ENCODE results near the gene SPIRE1.
A peak's percentile ranks its signal among the peaks of the same experiment; 100 is the strongest.

Gene SPIRE1

GRCh38 chr18:12604445-12605007 lies 53.4 kb downstream of the SPIRE1 start:
- Histone ChIP-seq H3K9me3 (no peaks in the 10 kb centered on the region), H3K27me3 (no peaks in the 10 kb centered on the region), H3K27ac (no peak overlapping the region), H3K4me3 (no peak overlapping the region), H3K36me3 (no peaks in the 10 kb centered on the region), H3K4me1 (peaks cover 0 to 32% (median 17%) of the 10 kb centered on the region in 4 donors)
- no peak for DNase-seq
- intact Hi-C loops (cut with DNase I; ENCODE audit: low total_unique reads) = no loop called here
- TF ChIP-seq CTCF (IDR thresholded peaks at IDR 0.05) = no peak

GRCh38 chr18:12599966-12600365 lies 57.9 kb downstream of the SPIRE1 start:
- intact Hi-C loops (cut with DNase I; ENCODE audit: low total_unique reads) = no loop called here
- Histone ChIP-seq H3K36me3 (no peaks in the 10 kb centered on the region), H3K9me3 (no peaks in the 10 kb centered on the region), H3K4me1 (peaks cover 0 to 27% (median 22%) of the 10 kb centered on the region in 4 donors), H3K27ac (no peak overlapping the region), H3K4me3 (no peak overlapping the region), H3K27me3 (no peaks in the 10 kb centered on the region)
- TF ChIP-seq CTCF (IDR thresholded peaks at IDR 0.05) = no peak
- no peak for DNase-seq

DNA sequence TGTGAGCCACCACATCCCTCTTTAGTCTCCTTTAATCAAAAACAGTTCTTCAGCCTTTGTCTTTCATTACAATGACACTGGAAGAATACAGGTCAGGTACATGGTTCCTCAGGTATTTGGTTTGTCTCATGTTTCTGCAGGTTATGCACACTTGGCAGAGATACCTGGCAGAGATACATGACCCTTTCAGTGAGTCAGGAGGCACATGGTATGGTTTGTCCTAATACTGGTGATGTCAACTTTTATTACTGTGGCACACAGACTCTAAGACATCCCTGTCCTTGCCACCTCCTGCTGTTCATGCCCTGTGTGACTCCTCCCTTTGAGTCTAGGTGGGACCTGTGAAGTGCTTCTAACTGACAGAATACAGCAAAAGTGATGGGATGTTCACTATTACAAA lies 58.4 kb downstream of the SPIRE1 start:
- Histone ChIP-seq H3K36me3 (no peaks in the 10 kb centered on the region), H3K4me3 (no peak overlapping the region), H3K9me3 (no peaks in the 10 kb centered on the region), H3K27ac (no peak overlapping the region), H3K4me1 (peaks cover 0 to 27% (median 22%) of the 10 kb centered on the region in 4 donors), H3K27me3 (no peaks in the 10 kb centered on the region)
- intact Hi-C loops (cut with DNase I; ENCODE audit: low total_unique reads) = no loop called here
- no peak for DNase-seq
- TF ChIP-seq CTCF (IDR thresholded peaks at IDR 0.05) = no peak

- Histone ChIP-seq H3K27ac (peak overlapping the region in 1 of 2 donors; percentile 4), H3K9me3 (no peaks in the 10 kb centered on the region), H3K36me3 (no peaks in the 10 kb centered on the region), H3K4me1 (peaks cover 0 to 30% (median 22%) of the 10 kb centered on the region in 4 donors), H3K4me3 (no peak overlapping the region), H3K27me3 (no peaks in the 10 kb centered on the region)
- intact Hi-C loops (cut with DNase I; ENCODE audit: low total_unique reads) = no loop called here
- no peak for DNase-seq
- TF ChIP-seq CTCF (IDR thresholded peaks at IDR 0.05) = no peak
These were observed 59.6 kb downstream of the SPIRE1 start for GRCh38 chr18:12598181-12598930.

DNA sequence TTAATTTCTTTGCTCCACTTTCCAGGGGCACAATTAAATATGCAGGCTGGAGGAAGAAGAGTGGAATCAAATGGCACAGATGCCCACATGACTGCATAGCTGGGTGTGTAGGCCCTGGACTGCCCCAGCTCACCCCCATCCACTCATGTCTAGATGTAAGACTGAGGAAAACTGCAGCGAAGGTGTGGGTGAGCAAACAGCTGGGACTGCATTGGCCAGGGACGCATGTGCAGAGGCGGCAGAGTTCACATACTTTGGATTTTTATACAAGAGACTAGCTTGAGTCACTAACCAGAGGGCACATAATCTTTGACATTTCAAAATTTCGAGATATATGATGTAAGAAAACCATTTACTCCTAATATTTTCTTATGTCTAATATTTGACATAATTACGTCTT lies 60.1 kb downstream of the SPIRE1 start:
- Histone ChIP-seq H3K9me3 (no peaks in the 10 kb centered on the region), H3K4me1 (peaks cover 0 to 30% (median 22%) of the 10 kb centered on the region in 4 donors), H3K27ac (peak overlapping the region; percentile 19 to 49), H3K4me3 (no peak overlapping the region), H3K36me3 (no peaks in the 10 kb centered on the region), H3K27me3 (no peaks in the 10 kb centered on the region)
- intact Hi-C loops (cut with DNase I; ENCODE audit: low total_unique reads) = no loop called here
- TF ChIP-seq CTCF (IDR thresholded peaks at IDR 0.05) = no peak
- no peak for DNase-seq

All from tibial artery (tissue), 4 donors.